ENCODE data around the gene TMIGD1.
"Not testable (repeated sequence)": the region's sequence is repeated elsewhere in the genome, so short reads cannot be mapped to it uniquely, and the experiment has no call there.

Gene TMIGD1

DNA sequence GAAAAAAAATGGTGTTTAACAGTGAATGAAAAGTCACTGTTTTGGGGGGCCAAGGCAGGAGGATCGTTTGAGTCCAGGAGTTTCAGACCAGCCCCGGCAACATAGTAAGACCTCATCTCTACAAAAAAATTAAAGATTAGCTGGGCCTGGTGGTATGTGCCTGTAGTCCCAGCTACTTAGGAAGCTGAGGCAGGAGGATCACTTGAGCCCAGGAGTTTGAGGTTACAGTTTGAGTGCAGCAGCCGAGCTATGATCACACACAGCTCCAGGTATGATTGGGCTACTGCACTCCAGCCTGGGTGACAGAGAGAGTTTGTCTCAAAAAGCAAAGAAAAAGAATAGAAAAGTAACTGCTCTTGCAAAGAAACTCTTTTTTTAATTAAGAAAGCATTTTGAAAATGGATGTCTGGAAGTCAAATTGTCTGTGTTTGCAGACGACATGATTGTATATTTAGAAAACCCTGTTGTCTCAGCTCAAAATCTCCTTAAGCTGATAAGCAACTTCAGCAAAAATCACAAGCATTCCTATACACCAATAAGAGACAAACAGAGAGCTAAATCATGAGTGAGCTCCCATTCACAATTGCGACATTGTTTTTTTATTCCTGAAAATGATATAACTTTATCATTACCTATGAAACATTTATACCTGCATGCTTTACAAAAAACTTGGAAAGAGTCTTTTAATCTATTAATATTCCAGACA lies 24.4 kb upstream of the TMIGD1 start:
- DNase-seq (ENCODE audit: low read depth in 3 of 3): no peak

GRCh38 chr17:30357476-30357875 lies 23.6 kb upstream of the TMIGD1 start:
- DNase-seq (ENCODE audit: low read depth in 3 of 3): no peak

GRCh38 chr17:30354701-30355100 lies 20.8 kb upstream of the TMIGD1 start:
- no peak for DNase-seq (ENCODE audit: low read depth in 3 of 3)

- DNase-seq (ENCODE audit: low read depth in 3 of 3): no peak
Measured at GRCh38 chr17:30352240-30352814, 18.5 kb upstream of the TMIGD1 start.

GRCh38 chr17:30351735-30352134 lies 17.9 kb upstream of the TMIGD1 start:
- no peak for DNase-seq (ENCODE audit: low read depth in 3 of 3)

- not testable (repeated sequence) for DNase-seq (ENCODE audit: low read depth in 3 of 3)
Measured at GRCh38 chr17:30351263-30351662, 17.4 kb upstream of the TMIGD1 start.

- no peak for DNase-seq (ENCODE audit: low read depth in 3 of 3)
Measured at GRCh38 chr17:30349252-30349651, 15.4 kb upstream of the TMIGD1 start.

- no peak for DNase-seq (ENCODE audit: low read depth in 3 of 3)
Measured at GRCh38 chr17:30347488-30347887, 13.6 kb upstream of the TMIGD1 start.

DNA sequence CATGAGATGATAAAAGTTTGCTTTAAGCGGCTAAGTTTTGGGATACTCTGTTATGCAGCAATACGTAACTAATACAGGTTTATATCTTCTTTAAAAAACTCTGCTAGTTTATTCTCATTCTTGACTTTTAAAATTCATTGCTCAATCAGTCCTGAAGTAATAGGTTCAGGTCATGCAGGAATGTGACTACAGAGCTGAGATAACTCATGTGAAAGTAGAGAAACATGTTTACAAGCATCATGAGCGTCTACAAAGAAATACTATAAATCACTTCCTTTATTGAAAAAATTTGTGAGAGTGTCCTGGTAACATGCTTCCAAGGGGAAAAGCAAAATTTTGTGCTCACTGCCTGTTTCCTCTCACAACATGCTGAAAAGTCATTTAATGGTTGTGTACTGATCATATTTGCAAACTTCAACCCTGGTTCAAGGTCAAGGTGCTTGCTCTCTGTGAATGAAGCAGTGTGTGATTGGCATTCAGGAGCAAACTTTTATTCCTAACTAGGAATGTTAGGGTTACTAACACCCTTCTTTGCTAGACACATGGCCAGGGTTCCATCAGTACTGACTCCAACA lies 12.5 kb upstream of the TMIGD1 start:
- no peak for DNase-seq (ENCODE audit: low read depth in 3 of 3)

DNA sequence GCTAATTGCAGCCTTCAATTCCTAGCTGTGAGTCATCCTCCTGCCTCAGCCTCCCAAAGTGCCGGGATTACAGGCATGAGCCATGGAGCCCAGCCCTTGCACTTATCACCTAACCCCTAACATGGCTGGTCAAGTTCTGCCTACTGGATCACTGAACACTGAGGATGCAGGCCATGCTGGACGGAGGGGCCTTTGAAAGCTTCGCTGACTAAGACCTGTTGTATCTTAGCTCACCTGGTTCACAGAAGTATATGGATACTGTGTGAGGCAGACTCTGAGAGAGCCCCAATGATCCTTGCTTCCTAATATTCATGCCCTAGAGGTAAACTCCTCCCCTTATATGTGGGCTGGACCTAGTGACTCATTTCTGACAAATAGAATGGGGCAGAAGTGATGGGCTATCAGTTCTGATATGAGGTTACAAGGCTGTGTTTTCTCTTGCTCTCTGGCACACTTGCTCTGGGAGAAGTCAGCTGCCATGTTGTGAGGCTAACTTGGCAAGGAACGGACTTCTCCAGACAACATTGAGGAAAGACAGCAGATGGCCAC lies 11.7 kb upstream of the TMIGD1 start:
- DNase-seq (ENCODE audit: low read depth in 3 of 3): no peak

- no peak for DNase-seq (ENCODE audit: low read depth in 3 of 3)
Measured at GRCh38 chr17:30345089-30345433, 11.2 kb upstream of the TMIGD1 start.

GRCh38 chr17:30344283-30345088 lies 10.6 kb upstream of the TMIGD1 start:
- no peak for DNase-seq (ENCODE audit: low read depth in 3 of 3)

GRCh38 chr17:30343796-30344195 lies 9.9 kb upstream of the TMIGD1 start:
- DNase-seq (ENCODE audit: low read depth in 3 of 3): no peak

DNA sequence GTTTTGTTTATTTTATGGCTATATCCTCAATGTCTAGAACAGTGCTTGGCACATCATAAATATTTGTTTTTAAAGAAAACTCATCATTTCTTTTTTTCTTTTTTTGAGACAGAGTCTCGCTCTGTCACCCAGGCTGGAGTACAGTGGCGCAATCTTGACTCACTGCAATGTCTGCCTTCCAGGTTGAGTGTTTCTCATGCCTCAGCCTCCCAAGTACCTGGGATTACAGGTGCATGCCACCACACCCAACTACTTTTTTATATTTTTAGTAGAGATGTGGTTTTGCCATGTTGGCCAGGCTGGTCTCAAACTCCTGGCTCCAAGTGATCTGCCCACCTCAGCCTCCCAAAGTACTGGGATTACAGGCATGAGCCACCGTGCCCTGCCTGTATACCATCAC lies 9.4 kb upstream of the TMIGD1 start:
- DNase-seq (ENCODE audit: low read depth in 3 of 3): not testable (repeated sequence)

- DNase-seq (ENCODE audit: low read depth in 3 of 3): no peak
Measured at GRCh38 chr17:30341703-30342249, 7.9 kb upstream of the TMIGD1 start.

- DNase-seq (ENCODE audit: low read depth in 3 of 3): no peak
Measured at GRCh38 chr17:30340801-30341356, 7.0 kb upstream of the TMIGD1 start.

GRCh38 chr17:30339086-30339485 lies 5.2 kb upstream of the TMIGD1 start:
- DNase-seq (ENCODE audit: low read depth in 3 of 3): no peak

DNA sequence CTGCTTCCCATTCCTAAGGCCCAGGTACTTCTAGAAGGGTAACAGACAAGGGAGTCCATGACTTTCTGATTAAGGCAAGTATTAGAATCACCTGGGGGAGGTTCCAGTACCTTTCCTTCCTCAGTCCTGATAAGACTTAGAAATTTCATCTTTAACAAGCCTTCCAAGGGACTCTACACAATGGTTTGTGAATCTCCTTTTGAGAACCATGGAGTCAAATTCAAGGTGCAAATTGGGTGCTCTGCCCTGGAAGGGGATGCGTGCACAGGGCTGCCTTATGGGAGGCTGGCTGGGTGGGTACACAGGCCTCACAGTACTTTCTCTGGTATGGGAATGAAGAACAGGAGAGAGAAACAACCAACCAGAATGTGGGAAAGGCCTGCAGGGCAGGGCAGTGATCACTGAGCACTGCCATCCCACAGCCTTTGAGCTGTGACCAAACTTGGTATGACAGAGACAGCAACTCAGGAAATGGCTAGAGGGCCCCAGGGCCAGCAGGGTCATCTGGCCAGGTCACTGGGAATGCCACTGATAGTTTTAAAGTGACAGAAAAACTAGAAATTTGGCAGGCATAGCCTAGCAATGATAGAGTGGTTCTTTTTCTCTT lies 3.6 kb upstream of the TMIGD1 start:
- DNase-seq (ENCODE audit: low read depth in 3 of 3): no peak

GRCh38 chr17:30336369-30337171 lies 2.7 kb upstream of the TMIGD1 start:
- DNase-seq (ENCODE audit: low read depth in 3 of 3): peak in 1 of 3 experiments; percentile 40

- DNase-seq (ENCODE audit: low read depth in 3 of 3): no peak
Measured at GRCh38 chr17:30334421-30334820, 564 bp upstream of the TMIGD1 start.

Data from stimulated activated CD4-positive, alpha-beta T cell treated with anti-CD3 and anti-CD28 coated beads, TNF-alpha, amount 100 ng/mL, for 4 hours (primary cell).